CD14-positive monocyte (primary cell): Measurements from ENCODE around the gene AGAP1. TPM values are rescaled to one million over a fixed set of nuclear protein-coding genes. Genes with fewer than 3 reads are reported as not detected.

Experiments used
- DNase-seq, 3 donors: peaks; one replicate each; pipeline ENCODE4 v3.0.0-alpha.2; 2011 to 2022
- H2AFZ ChIP-seq: 2 replicates; pipeline ENCODE4 v1.6.0; 2012; ENCODE audit warnings: mild to moderate bottlenecking, low read depth, low read length, inconsistent platforms; ENCODE audit not compliant: insufficient read depth, poor library complexity, severe bottlenecking
- H3K27ac ChIP-seq, 2 donors: 1 replicate in 1 of 2; 2 replicates in 1 of 2; pipeline ENCODE4 v1.5.1; 2012 to 2013; ENCODE audit warnings: low read length in 2 of 2, control low read depth in 1 of 2, inconsistent platforms in 1 of 2, low read depth in 1 of 2, mild to moderate bottlenecking in 1 of 2
- H3K27me3 ChIP-seq, 2 donors: one replicate each; pipeline versions ENCODE4 v1.6.0 to v1.6.1; 2011 to 2013; ENCODE audit warnings: low read length in 2 of 2; ENCODE audit not compliant: control insufficient read depth in 2 of 2, insufficient read depth in 2 of 2
- H3K36me3 ChIP-seq, 2 donors: replicated peaks in 1 of 2; 1 replicate in 1 of 2; 2 replicates in 1 of 2; pipeline versions ENCODE4 v1.5.1 to v1.6.1; 2012 to 2013; ENCODE audit warnings: low read length in 2 of 2, control low read depth in 1 of 2, inconsistent platforms in 1 of 2, mild to moderate bottlenecking in 1 of 2; ENCODE audit not compliant: insufficient read depth in 2 of 2, control insufficient read depth in 1 of 2
- H3K4me1 ChIP-seq, 2 donors: 1 replicate in 1 of 2; 2 replicates in 1 of 2; pipeline versions ENCODE4 v1.5.1 to v1.6.1; 2012 to 2013; ENCODE audit warnings: low read length in 2 of 2, control low read depth in 1 of 2, inconsistent platforms in 1 of 2, mild to moderate bottlenecking in 1 of 2, moderate library complexity in 1 of 2; ENCODE audit not compliant: insufficient read depth in 2 of 2, control insufficient read depth in 1 of 2
- H3K4me2 ChIP-seq: replicated peaks from 2 replicates; pipeline ENCODE3; 2012; ENCODE audit warnings: low read length, moderate library complexity, mild to moderate bottlenecking; ENCODE audit not compliant: poor library complexity, severe bottlenecking; ENCODE audit errors: extremely low read depth
- H3K4me3 ChIP-seq, 3 experiments: fragments of 200-600 bp in 1 of 3; sonication (generic) in 1 of 3; replicated peaks in 1 of 3; 1 replicate in 2 of 3; 2 replicates in 1 of 3; pipeline ENCODE4 v1.5.1; 2011 to 2013; ENCODE audit warnings: low read length in 3 of 3, mild to moderate bottlenecking in 3 of 3, control low read depth in 2 of 3, low read depth in 2 of 3, inconsistent platforms in 1 of 3, moderate library complexity in 1 of 3
- H3K79me2 ChIP-seq: 2 replicates; pipeline ENCODE4 v1.6.0; 2012; ENCODE audit warnings: mild to moderate bottlenecking, control low read depth, inconsistent platforms, low read length, moderate library complexity; ENCODE audit not compliant: insufficient read depth
- H3K9ac ChIP-seq: 2 replicates; pipeline ENCODE4 v1.6.0; 2017; ENCODE audit warnings: low read length, mild to moderate bottlenecking; ENCODE audit not compliant: insufficient read depth, poor library complexity, severe bottlenecking
- H3K9me3 ChIP-seq, 2 donors: replicated peaks in 1 of 2; 1 replicate in 1 of 2; 2 replicates in 1 of 2; pipeline versions ENCODE4 v1.5.1 to v1.6.1; 2012 to 2013; ENCODE audit warnings: low read length in 2 of 2, control low read depth in 1 of 2; ENCODE audit not compliant: control insufficient read depth in 1 of 2, insufficient read depth in 1 of 2
- H4K20me1 ChIP-seq: 2 replicates; pipeline ENCODE4 v1.6.0; 2012; ENCODE audit warnings: mild to moderate bottlenecking, low read length, control low read depth, moderate library complexity; ENCODE audit not compliant: insufficient read depth
- H3K27ac Mint-ChIP-seq, 7 donors: one replicate each; pipeline ENCODE4 v1.8.0; 2020; ENCODE audit warnings: mild to moderate bottlenecking in 7 of 7, mixed read lengths in 7 of 7, moderate library complexity in 6 of 7, inconsistent platforms in 2 of 7
- H3K27me3 Mint-ChIP-seq, 3 donors: one replicate each; pipeline ENCODE4 v1.8.0; 2021 to 2022; ENCODE audit warnings: low read depth in 3 of 3, mild to moderate bottlenecking in 3 of 3, mixed read lengths in 3 of 3, moderate library complexity in 3 of 3, inconsistent platforms in 1 of 3
- H3K36me3 Mint-ChIP-seq, 2 donors: one replicate each; pipeline ENCODE4 v1.8.0; 2020; ENCODE audit warnings: mixed read lengths in 2 of 2, inconsistent platforms in 1 of 2, mild to moderate bottlenecking in 1 of 2
- H3K4me1 Mint-ChIP-seq: one replicate; pipeline ENCODE4 v1.8.0; 2020; ENCODE audit warnings: mild to moderate bottlenecking, mixed read lengths
- H3K4me3 Mint-ChIP-seq, 2 donors: one replicate each; pipeline ENCODE4 v1.8.0; 2020; ENCODE audit warnings: mild to moderate bottlenecking in 2 of 2, mixed read lengths in 2 of 2, moderate library complexity in 1 of 2
- H3K9me3 Mint-ChIP-seq, 7 donors: one replicate each; pipeline ENCODE4 v1.8.0; 2020 to 2022; ENCODE audit warnings: mixed read lengths in 7 of 7, mild to moderate bottlenecking in 6 of 7, moderate library complexity in 6 of 7, inconsistent platforms in 2 of 7
- WGBS: methylation state at CpG from one replicate; pipeline ENCODE4 v1.1.5; 2013; ENCODE audit warnings: missing lambda C conversion rate; ENCODE audit not compliant: insufficient coverage; 5-methylcytosine and 5-hydroxymethylcytosine counted together
- intact Hi-C, 2 donors: fragments of 100-400 bp; cut with micrococcal nuclease; formaldehyde crosslinking; loops; one replicate each; pipeline versions ENCODE4 v1.15.0 to v1.15.1; 2023
- polyA plus RNA-seq, 3 donors: library from polyadenylated mRNA; depleted of rRNA in 1 of 3; unstranded in 2 of 3; stranded (reverse) in 1 of 3; fragments of 300-500 nt in 2 of 3; fragments of >200 nt in 1 of 3; fragmentation: Illumina TruSeq in 2 of 3; gene quantifications; 1 replicate in 2 of 3; 2 replicates in 1 of 3; pipeline ENCODE4 v1.2.3, GENCODE V29; 2012 to 2021
- TF ChIP-seq, protein P1 (sequence below): fragments of 200-600 bp; IDR thresholded peaks from one replicate; pipeline ENCODE4 v1.8.0; 2022; ENCODE audit warnings: antibody characterized with exemption, mild to moderate bottlenecking

Gene AGAP1
- polyA plus RNA-seq, 3 donors: 0.12 TPM; not detected in 2

DNA sequence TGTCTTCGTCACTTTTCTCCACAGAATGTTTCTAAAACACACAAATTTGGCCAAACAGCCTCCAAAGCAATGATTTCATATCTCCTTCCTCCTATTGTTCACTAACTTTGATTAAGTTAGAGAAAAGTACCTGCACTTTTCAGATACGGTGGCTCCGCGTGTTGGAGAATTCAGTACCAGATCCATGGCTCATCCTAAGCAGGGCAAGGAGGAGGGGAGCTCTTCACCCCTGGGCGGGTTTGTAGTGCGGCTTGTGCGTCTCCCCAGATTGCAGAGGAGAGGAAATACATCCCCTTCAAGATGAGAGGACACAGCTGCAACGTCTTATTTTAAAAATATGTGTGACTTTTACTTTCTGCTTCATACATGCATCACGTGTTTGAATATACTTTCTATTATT lies 333.0 kb downstream of the AGAP1 start:
- Histone ChIP-seq H3K9me3 (peaks cover 0 to 4% of the 10 kb centered on the region in 2 donors), H3K4me3 (no peak overlapping the region), H3K36me3 (no peaks in the 10 kb centered on the region), H3K9ac (no peak overlapping the region), H3K79me2 (no peaks in the 10 kb centered on the region), H3K4me2 (no peak overlapping the region), H3K27ac (no peak overlapping the region), H3K27me3 (no peaks in the 10 kb centered on the region), H3K4me1 (no peaks in the 10 kb centered on the region), H2AFZ (no peak overlapping the region), H4K20me1 (no peaks in the 10 kb centered on the region)
- TF ChIP-seq, protein P1, sequence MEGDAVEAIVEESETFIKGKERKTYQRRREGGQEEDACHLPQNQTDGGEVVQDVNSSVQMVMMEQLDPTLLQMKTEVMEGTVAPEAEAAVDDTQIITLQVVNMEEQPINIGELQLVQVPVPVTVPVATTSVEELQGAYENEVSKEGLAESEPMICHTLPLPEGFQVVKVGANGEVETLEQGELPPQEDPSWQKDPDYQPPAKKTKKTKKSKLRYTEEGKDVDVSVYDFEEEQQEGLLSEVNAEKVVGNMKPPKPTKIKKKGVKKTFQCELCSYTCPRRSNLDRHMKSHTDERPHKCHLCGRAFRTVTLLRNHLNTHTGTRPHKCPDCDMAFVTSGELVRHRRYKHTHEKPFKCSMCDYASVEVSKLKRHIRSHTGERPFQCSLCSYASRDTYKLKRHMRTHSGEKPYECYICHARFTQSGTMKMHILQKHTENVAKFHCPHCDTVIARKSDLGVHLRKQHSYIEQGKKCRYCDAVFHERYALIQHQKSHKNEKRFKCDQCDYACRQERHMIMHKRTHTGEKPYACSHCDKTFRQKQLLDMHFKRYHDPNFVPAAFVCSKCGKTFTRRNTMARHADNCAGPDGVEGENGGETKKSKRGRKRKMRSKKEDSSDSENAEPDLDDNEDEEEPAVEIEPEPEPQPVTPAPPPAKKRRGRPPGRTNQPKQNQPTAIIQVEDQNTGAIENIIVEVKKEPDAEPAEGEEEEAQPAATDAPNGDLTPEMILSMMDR: no peak
- Mint-ChIP-seq H3K36me3 (no peaks in the 10 kb centered on the region), H3K4me1 (no peaks in the 10 kb centered on the region), H3K27ac (no peak overlapping the region), H3K9me3 (peaks cover 0 to 5% (median 4%) of the 10 kb centered on the region in 7 donors), H3K27me3 (peaks cover 0 to 3% (median 3%) of the 10 kb centered on the region in 3 donors), H3K4me3 (no peak overlapping the region)
- WGBS: no CpG with 5 or more reads among the region's 9 CpGs
- no peak for DNase-seq
- intact Hi-C loops: no loop called here

DNA sequence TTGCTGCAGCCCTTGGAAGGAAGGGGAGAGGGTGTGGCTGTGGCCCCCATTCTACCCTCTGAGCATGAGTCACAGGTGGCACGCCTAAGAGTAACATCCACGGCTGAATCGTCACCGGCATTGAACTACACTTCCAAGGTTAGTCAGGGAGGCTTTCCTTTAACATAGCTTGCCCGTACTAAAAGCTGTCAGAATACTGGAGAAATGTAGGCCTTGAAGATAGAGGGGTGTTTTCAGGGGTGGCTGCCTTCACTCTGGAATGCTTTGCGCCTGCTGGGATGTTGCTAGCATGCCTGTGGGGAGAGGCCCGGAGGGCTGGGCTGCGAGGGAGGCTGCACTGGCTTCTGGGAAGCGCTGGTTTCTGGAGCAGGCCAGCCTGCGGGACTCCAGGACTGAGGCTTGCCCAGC lies 333.7 kb downstream of the AGAP1 start:
- no peak overlapping the region for H3K27ac Mint-ChIP-seq
- Histone ChIP-seq H3K79me2 (no peaks in the 10 kb centered on the region), H3K4me1 (no peaks in the 10 kb centered on the region), H3K9me3 (no peaks in the 10 kb centered on the region), H3K36me3 (no peaks in the 10 kb centered on the region), H4K20me1 (no peaks in the 10 kb centered on the region), H3K4me3 (no peak overlapping the region), H2AFZ (no peak overlapping the region), H3K4me2 (no peak overlapping the region), H3K27ac (no peak overlapping the region), H3K27me3 (no peaks in the 10 kb centered on the region), H3K9ac (no peak overlapping the region)
- TF ChIP-seq, protein P1: no peak
- peaks cover 0 to 3% (median 2%) of the 10 kb centered on the region in 3 donors for H3K27me3 Mint-ChIP-seq
- no peaks in the 10 kb centered on the region for H3K4me1 Mint-ChIP-seq
- H3K4me3 Mint-ChIP-seq: no peak overlapping the region
- no peak for DNase-seq
- intact Hi-C loops: no loop called here
- WGBS: 85% methylated on average over 6 of the region's 10 CpGs
- H3K9me3 Mint-ChIP-seq: peaks cover 0 to under 1% (median 0%) of the 10 kb centered on the region in 7 donors
- no peaks in the 10 kb centered on the region for H3K36me3 Mint-ChIP-seq
